Hepatocyte (in vitro differentiated cells): ENCODE results near the gene PTPRS. TPM values are rescaled to one million over a fixed set of nuclear protein-coding genes. Genes with fewer than 3 reads are reported as not detected.

Source experiments
- DNase-seq: peaks from one replicate; pipeline ENCODE4 v3.0.0-alpha.2; 2016; ENCODE audit warnings: low spot score
- H2AFZ ChIP-seq: fragments of 200-600 bp; sonication (generic); 2 replicates; pipeline ENCODE4 v1.6.0; 2016; ENCODE audit warnings: antibody characterized with exemption, mild to moderate bottlenecking
- H3K27ac ChIP-seq: fragments of 200-600 bp; sonication (generic); 2 replicates; pipeline ENCODE4 v1.5.1; 2016; ENCODE audit warnings: mild to moderate bottlenecking
- H3K27me3 ChIP-seq: fragments of 200-600 bp; sonication (generic); 2 replicates; pipeline ENCODE4 v1.6.1; 2016
- H3K36me3 ChIP-seq: fragments of 200-600 bp; sonication (generic); replicated peaks from 2 replicates; pipeline ENCODE4 v1.5.1; 2016; ENCODE audit warnings: low read depth; ENCODE audit not compliant: insufficient read depth
- H3K4me1 ChIP-seq: fragments of 200-600 bp; sonication (generic); 2 replicates; pipeline ENCODE4 v1.5.1; 2016; ENCODE audit warnings: mild to moderate bottlenecking, moderate library complexity; ENCODE audit not compliant: insufficient read depth
- H3K4me2 ChIP-seq: fragments of 200-600 bp; sonication (generic); 2 replicates; pipeline ENCODE4 v1.6.0; 2016
- H3K4me3 ChIP-seq: fragments of 200-600 bp; sonication (generic); 2 replicates; pipeline ENCODE4 v1.5.1; 2016; ENCODE audit warnings: mild to moderate bottlenecking
- H3K79me2 ChIP-seq: fragments of 200-600 bp; sonication (generic); 2 replicates; pipeline ENCODE4 v1.6.0; 2017; ENCODE audit warnings: mild to moderate bottlenecking
- H3K9me2 ChIP-seq: fragments of 200-600 bp; sonication (generic); replicated peaks from 2 replicates; pipeline ENCODE4 v1.6.0; 2017; ENCODE audit warnings: mild to moderate bottlenecking; ENCODE audit not compliant: insufficient read depth
- H3K9me3 ChIP-seq: fragments of 200-600 bp; sonication (generic); 2 replicates; pipeline ENCODE4 v1.5.1; 2016; ENCODE audit warnings: low read depth, mild to moderate bottlenecking
- H4K20me1 ChIP-seq: fragments of 200-600 bp; sonication (generic); 2 replicates; pipeline ENCODE4 v1.6.0; 2016; ENCODE audit warnings: mild to moderate bottlenecking; ENCODE audit not compliant: insufficient read depth, poor library complexity, severe bottlenecking
- CTCF ChIP-seq: fragments of 200-600 bp; sonication (generic); IDR thresholded peaks from 2 replicates; pipeline ENCODE4 v1.5.1; 2016; ENCODE audit warnings: antibody characterized with exemption, mild to moderate bottlenecking; ENCODE audit not compliant: poor library complexity
- EZH2 ChIP-seq: fragments of 200-600 bp; sonication (generic); IDR thresholded peaks from 2 replicates; pipeline ENCODE4 v1.6.1; 2016; ENCODE audit warnings: antibody characterized with exemption, mild to moderate bottlenecking, borderline replicate concordance
- EZH2phosphoT487 ChIP-seq: fragments of 200-600 bp; sonication (generic); IDR thresholded peaks from one replicate; pipeline ENCODE4 v1.6.1; 2018; ENCODE audit warnings: antibody characterized with exemption, mild to moderate bottlenecking, low read depth, moderate library complexity; ENCODE audit not compliant: unreplicated experiment, severe bottlenecking
- WGBS: methylation state at CpG from one replicate; pipeline ENCODE4 v1.1.6; 2016; ENCODE audit warnings: low lambda C conversion rate; ENCODE audit errors: missing lambda C conversion rate; 5-methylcytosine and 5-hydroxymethylcytosine counted together
- polyA plus RNA-seq: library from polyadenylated mRNA; unstranded; fragments of >200 nt; fragmentation: Nextera tagmentation; extraction: Ambion mirVana; gene quantifications from 2 replicates; pipeline ENCODE4 v1.2.1, GENCODE V29; 2016
- total RNA-seq: library from RNA; depleted of rRNA; stranded (reverse); fragments of >200 nt; gene quantifications from 2 replicates; pipeline ENCODE4 v1.2.3, GENCODE V29; 2014

The PTPRS gene
- total and polyA plus RNA-seq, 2 experiments from 2014 or later, result 21.9 to 65.5 TPM

- no peaks in the 10 kb centered on the region for H4K20me1 ChIP-seq
- H3K27ac ChIP-seq, result no peak overlapping the region
- H3K9me3 ChIP-seq, result no peaks in the 10 kb centered on the region
- no peaks in the 10 kb centered on the region for H3K79me2 ChIP-seq
- no peaks in the 10 kb centered on the region for H3K9me2 ChIP-seq
- DNase-seq, result no peak
- no peak overlapping the region for H3K4me3 ChIP-seq
- H3K4me1 ChIP-seq, result no peaks in the 10 kb centered on the region
- no peak for TF ChIP-seq EZH2
- TF ChIP-seq EZH2phosphoT487, result no peak
- no peak for TF ChIP-seq CTCF
- H2AFZ ChIP-seq, result no peak overlapping the region
- H3K4me2 ChIP-seq, result no peak overlapping the region
- no peaks in the 10 kb centered on the region for H3K36me3 ChIP-seq
- no peaks in the 10 kb centered on the region for H3K27me3 ChIP-seq
- WGBS, result 95% methylated on average over 6 of the region's 6 CpGs
Measured at GRCh38 chr19:5318306-5318705, 22.3 kb downstream of the PTPRS start.

- H3K79me2 ChIP-seq, result no peaks in the 10 kb centered on the region
- no peaks in the 10 kb centered on the region for H3K9me3 ChIP-seq
- 91% methylated on average over 7 of the region's 7 CpGs for WGBS
- no peaks in the 10 kb centered on the region for H3K27me3 ChIP-seq
- no peak overlapping the region for H3K27ac ChIP-seq
- no peaks in the 10 kb centered on the region for H3K4me1 ChIP-seq
- no peak overlapping the region for H3K4me2 ChIP-seq
- TF ChIP-seq EZH2 (no peak), CTCF (no peak), EZH2phosphoT487 (no peak)
- no peak overlapping the region for H2AFZ ChIP-seq
- H3K9me2 ChIP-seq, result no peaks in the 10 kb centered on the region
- no peaks in the 10 kb centered on the region for H3K36me3 ChIP-seq
- no peak overlapping the region for H3K4me3 ChIP-seq
- no peak for DNase-seq
- H4K20me1 ChIP-seq, result no peaks in the 10 kb centered on the region
Measured at GRCh38 chr19:5317321-5317720, 23.3 kb downstream of the PTPRS start.

GRCh38 chr19:5316138-5316537 is 24.5 kb downstream of the PTPRS start:
- 93% methylated on average over 9 of the region's 9 CpGs for WGBS
- TF ChIP-seq EZH2, result no peak
- TF ChIP-seq CTCF, result no peak
- TF ChIP-seq EZH2phosphoT487, result no peak

GRCh38 chr19:5314907-5315298 is 25.7 kb downstream of the PTPRS start:
- TF ChIP-seq EZH2phosphoT487, result no peak
- no peak for TF ChIP-seq CTCF
- TF ChIP-seq EZH2, result no peak
- Histone ChIP-seq H4K20me1 (no peaks in the 10 kb centered on the region), H2AFZ (no peak overlapping the region), H3K4me3 (no peak overlapping the region), H3K4me1 (no peaks in the 10 kb centered on the region), H3K9me2 (no peaks in the 10 kb centered on the region), H3K27me3 (no peaks in the 10 kb centered on the region), H3K4me2 (no peak overlapping the region), H3K9me3 (no peaks in the 10 kb centered on the region), H3K79me2 (no peaks in the 10 kb centered on the region), H3K27ac (no peak overlapping the region), H3K36me3 (no peaks in the 10 kb centered on the region)
- 100% methylated on average over 4 of the region's 4 CpGs for WGBS
- no peak for DNase-seq

More at GRCh38 chr19:5316138-5316537, 24.5 kb downstream of the PTPRS start:
- no peak for DNase-seq
- Histone ChIP-seq H3K9me3 (no peaks in the 10 kb centered on the region), H3K4me3 (no peak overlapping the region), H3K4me1 (no peaks in the 10 kb centered on the region), H3K27ac (no peak overlapping the region), H4K20me1 (no peaks in the 10 kb centered on the region), H3K4me2 (no peak overlapping the region), H3K9me2 (no peaks in the 10 kb centered on the region), H3K79me2 (no peaks in the 10 kb centered on the region), H2AFZ (no peak overlapping the region), H3K36me3 (no peaks in the 10 kb centered on the region), H3K27me3 (no peaks in the 10 kb centered on the region)
